ENCODE data around the gene POLR3F. TPM values are rescaled to one million over a fixed set of nuclear protein-coding genes. Genes with fewer than 3 reads are reported as not detected.

POLR3F gene
- total RNA-seq, 1 donor = 20.3 TPM

GRCh38 chr20:18504479-18505060 lies 37.4 kb downstream of the POLR3F start:
- Histone ChIP-seq H3K79me2 (ENCODE audit: insufficient read depth, low read length) (peaks cover 19% of the 10 kb centered on the region), H3K27ac (ENCODE audit: low read depth, low read length) (no peak overlapping the region), H2AFZ (ENCODE audit: low read length) (peak overlapping the region; percentile 32), H3K4me1 (ENCODE audit: insufficient read depth, low read length) (peaks cover 11% of the 10 kb centered on the region), H3K27me3 (ENCODE audit: insufficient read depth, low read length) (no peaks in the 10 kb centered on the region), H4K20me1 (ENCODE audit: insufficient read depth, low read length) (no peaks in the 10 kb centered on the region), H3K36me3 (ENCODE audit: insufficient read depth, low read length) (no peaks in the 10 kb centered on the region), H3K9me3 (ENCODE audit: low read depth, low read length) (no peaks in the 10 kb centered on the region), H3K4me3 (ENCODE audit: insufficient read depth, low read length) (no peak overlapping the region), H3K4me2 (ENCODE audit: insufficient read depth, low read length) (no peak overlapping the region)
- no peak for TF ChIP-seq CTCF (IDR thresholded peaks at IDR 0.05; ENCODE audit: extremely low read depth, low read depth, low read length)
- no peak for DNase-seq (ENCODE audit: insufficient read length, low spot score, missing footprints)

GRCh38 chr20:18506744-18507143 lies 39.6 kb downstream of the POLR3F start:
- Histone ChIP-seq H4K20me1 (ENCODE audit: insufficient read depth, low read length) (no peaks in the 10 kb centered on the region), H3K27me3 (ENCODE audit: insufficient read depth, low read length) (no peaks in the 10 kb centered on the region), H3K9me3 (ENCODE audit: low read depth, low read length) (no peaks in the 10 kb centered on the region), H3K4me3 (ENCODE audit: insufficient read depth, low read length) (peak overlapping the region; percentile 99), H2AFZ (ENCODE audit: low read length) (peak overlapping the region; percentile 100), H3K27ac (ENCODE audit: low read depth, low read length) (peak overlapping the region; percentile 98), H3K4me2 (ENCODE audit: insufficient read depth, low read length) (peak overlapping the region; percentile 98), H3K36me3 (ENCODE audit: insufficient read depth, low read length) (peaks cover 19% of the 10 kb centered on the region), H3K79me2 (ENCODE audit: insufficient read depth, low read length) (peaks cover 33% of the 10 kb centered on the region), H3K4me1 (ENCODE audit: insufficient read depth, low read length) (peaks cover 11% of the 10 kb centered on the region)
- TF ChIP-seq CTCF (IDR thresholded peaks at IDR 0.05; ENCODE audit: extremely low read depth, low read depth, low read length) = no peak
- DNase-seq (ENCODE audit: insufficient read length, low spot score, missing footprints) = no peak

- no peak for TF ChIP-seq CTCF (IDR thresholded peaks at IDR 0.05; ENCODE audit: extremely low read depth, low read depth, low read length)
- H3K4me3 ChIP-seq (ENCODE audit: insufficient read depth, low read length) = peak within 1 kb of the TSS; percentile 99
- peaks cover 33% of the 10 kb centered on the region for H3K79me2 ChIP-seq (ENCODE audit: insufficient read depth, low read length)
- peak; percentile 97 for DNase-seq (ENCODE audit: insufficient read length, low spot score, missing footprints)
- peak within 1 kb of the TSS; percentile 98 for H3K4me2 ChIP-seq (ENCODE audit: insufficient read depth, low read length)
- no peaks in the 10 kb centered on the region for H4K20me1 ChIP-seq (ENCODE audit: insufficient read depth, low read length)
- no peaks in the 10 kb centered on the region for H3K27me3 ChIP-seq (ENCODE audit: insufficient read depth, low read length)
- peaks cover 20% of the 10 kb centered on the region for H3K36me3 ChIP-seq (ENCODE audit: insufficient read depth, low read length)
- peak within 1 kb of the TSS; percentile 98 for H3K27ac ChIP-seq (ENCODE audit: low read depth, low read length)
- no peaks in the 10 kb centered on the region for H3K9me3 ChIP-seq (ENCODE audit: low read depth, low read length)
- peak within 1 kb of the TSS; percentile 100 for H2AFZ ChIP-seq (ENCODE audit: low read length)
- H3K4me1 ChIP-seq (ENCODE audit: insufficient read depth, low read length) = peaks cover 11% of the 10 kb centered on the region
Measured at GRCh38 chr20:18507218-18508191, 40.3 kb downstream of the POLR3F start, which contains the start of gene SEC23B. TSS of gene SEC23B (plus strand) at chr20:18507940. CDS start at chr20:18510836, 2,896 bp downstream.

- H2AFZ ChIP-seq (ENCODE audit: low read length) = no peak overlapping the region
- no peak for DNase-seq (ENCODE audit: insufficient read length, low spot score, missing footprints)
- H4K20me1 ChIP-seq (ENCODE audit: insufficient read depth, low read length) = no peaks in the 10 kb centered on the region
- H3K36me3 ChIP-seq (ENCODE audit: insufficient read depth, low read length) = peaks cover 45% of the 10 kb centered on the region
- no peaks in the 10 kb centered on the region for H3K9me3 ChIP-seq (ENCODE audit: low read depth, low read length)
- no peak overlapping the region for H3K4me3 ChIP-seq (ENCODE audit: insufficient read depth, low read length)
- no peak for TF ChIP-seq CTCF (IDR thresholded peaks at IDR 0.05; ENCODE audit: extremely low read depth, low read depth, low read length)
- H3K27me3 ChIP-seq (ENCODE audit: insufficient read depth, low read length) = no peaks in the 10 kb centered on the region
- H3K79me2 ChIP-seq (ENCODE audit: insufficient read depth, low read length) = peaks cover 42% of the 10 kb centered on the region
- H3K4me1 ChIP-seq (ENCODE audit: insufficient read depth, low read length) = peaks cover 11% of the 10 kb centered on the region
- H3K27ac ChIP-seq (ENCODE audit: low read depth, low read length) = no peak overlapping the region
- no peak overlapping the region for H3K4me2 ChIP-seq (ENCODE audit: insufficient read depth, low read length)
Measured at GRCh38 chr20:18511571-18511970, 44.4 kb downstream of the POLR3F start.

Measured in osteoblast (primary cell).